GM21576 (cell line): ENCODE data around the gene SPEF1.
"Not testable (repeated sequence)": the region's sequence is repeated elsewhere in the genome, so short reads cannot be mapped to it uniquely, and the experiment has no call there.

Source experiments
- ATAC-seq: cut with Tn5 transposase; IDR thresholded peaks from one replicate; pipeline ENCODE4 v1.9.1; 2021; ENCODE audit warnings: mild to moderate bottlenecking, moderate library complexity; ENCODE audit not compliant: unreplicated experiment

Gene SPEF1, protein sequence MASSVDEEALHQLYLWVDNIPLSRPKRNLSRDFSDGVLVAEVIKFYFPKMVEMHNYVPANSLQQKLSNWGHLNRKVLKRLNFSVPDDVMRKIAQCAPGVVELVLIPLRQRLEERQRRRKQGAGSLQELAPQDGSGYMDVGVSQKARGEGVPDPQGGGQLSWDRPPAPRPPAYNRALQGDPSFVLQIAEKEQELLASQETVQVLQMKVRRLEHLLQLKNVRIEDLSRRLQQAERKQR

DNA sequence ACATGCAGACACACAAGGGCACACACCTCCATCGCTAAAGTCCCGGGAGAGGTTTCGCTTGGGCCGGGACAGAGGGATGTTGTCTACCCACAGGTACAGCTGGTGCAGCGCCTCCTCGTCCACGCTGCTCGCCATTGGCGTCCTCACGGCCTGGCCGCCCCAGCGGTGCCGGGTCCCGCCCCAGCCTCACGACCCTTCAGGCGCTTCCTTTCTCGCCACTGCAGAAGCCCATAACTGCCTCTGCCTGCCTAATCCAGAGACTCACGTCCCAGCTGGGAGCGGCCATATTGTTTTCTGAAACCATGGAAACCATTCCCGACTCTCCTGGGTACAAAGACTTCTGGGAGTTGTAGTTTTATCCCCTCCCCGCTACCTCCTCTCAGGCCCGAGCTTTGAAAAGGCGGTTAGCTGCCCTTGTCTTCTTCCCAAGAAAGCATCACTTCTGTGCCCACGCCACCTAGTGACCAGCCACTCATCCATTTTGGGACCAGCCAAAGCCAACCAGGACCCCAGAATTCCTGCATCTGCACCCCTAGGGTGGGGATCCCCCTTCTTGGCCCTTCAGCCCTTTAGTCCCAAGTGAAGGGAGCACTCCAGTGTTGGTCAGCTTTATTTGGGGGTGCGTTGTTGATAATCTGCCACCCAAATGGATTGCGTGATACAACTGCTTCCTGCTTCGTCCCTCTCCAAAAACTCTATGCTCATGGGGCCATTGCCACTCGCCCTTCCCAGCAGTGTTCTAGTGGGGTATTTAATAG lies at the start of gene SPEF1:
TSS of gene SPEF1 (minus strand) at position 296 of the 758 bp plus-strand sequence. CDS start at position 135, 161 bp downstream.
- peak; percentile 56 for ATAC-seq

DNA sequence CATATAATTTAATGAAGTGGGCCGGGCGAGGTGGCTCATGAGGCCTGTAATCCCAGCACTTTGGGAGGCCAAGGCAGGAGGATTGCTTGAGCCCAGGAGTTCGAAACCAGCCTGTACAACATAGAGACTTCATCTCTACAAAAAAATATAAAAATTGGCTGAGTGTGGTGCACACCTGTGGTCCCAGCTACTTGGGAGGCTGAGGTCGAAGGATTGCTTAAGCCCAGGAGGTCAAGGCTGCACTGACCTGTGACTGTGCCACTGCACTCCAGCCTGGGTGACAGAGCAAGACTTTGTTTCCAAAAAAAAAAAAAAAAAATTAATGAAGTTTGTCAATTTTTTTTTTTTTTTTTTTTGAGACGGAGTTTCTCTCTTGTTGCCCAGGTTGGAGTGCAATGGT lies 48.6 kb upstream of the SPEF1 start:
- ATAC-seq: not testable (repeated sequence)

DNA sequence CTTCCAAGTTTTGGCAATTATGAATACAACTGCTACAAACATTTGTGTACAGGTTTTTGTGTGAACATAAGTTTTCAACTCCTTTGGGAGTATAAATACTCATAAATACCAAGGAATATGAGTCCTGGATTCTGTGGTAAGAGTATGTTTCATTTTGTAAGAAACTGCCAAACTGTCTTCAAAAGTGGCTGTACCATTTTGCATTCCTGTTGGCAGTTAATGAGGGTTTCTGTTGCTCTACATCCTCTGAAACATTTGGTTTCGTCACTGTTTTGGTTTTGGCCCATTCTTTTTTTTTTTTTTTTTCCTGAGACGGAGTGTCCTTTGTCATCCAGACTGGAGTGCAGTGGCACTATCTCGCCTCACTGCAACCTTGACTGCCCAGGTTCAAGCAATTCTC lies 47.5 kb upstream of the SPEF1 start:
- no peak for ATAC-seq

DNA sequence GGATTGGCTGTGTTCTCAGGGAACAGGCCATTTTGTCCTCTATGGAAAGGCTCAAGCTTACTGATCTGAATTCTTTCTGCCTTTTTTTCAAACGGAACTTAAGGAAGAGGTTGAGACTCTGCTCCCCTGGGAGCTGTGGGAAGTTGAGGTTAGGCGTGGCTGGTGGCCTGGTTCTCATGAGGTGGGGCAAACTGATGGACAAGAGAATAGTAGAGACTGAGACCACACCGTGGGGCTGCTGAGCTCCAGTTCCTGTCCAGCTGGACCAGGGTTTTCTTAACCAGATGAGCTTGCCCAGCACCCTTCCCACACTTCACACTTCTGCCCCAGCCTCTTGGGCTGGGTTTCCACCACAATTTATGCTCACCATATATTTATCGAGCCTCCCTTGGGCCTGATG lies 45.2 kb upstream of the SPEF1 start:
- ATAC-seq: no peak

DNA sequence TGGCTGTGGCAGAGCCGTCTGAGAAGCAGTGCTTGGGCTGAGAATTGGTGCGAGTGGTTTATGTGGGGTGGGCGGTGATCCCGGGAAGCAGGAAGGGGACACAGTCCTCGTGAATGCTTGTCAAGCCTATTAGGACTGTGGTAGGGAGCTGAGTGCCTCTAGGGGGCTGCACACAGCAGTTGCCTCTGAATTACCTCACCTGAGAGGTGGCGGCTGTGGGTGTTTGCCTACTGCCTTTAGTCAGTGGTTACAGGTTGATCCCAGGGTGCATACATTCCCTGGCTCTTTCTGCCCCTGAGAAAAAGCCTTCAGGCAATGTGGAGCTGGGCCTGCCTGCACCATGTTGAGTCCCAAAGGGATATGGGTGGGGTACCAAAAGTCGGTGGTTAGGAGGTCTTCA lies 44.3 kb upstream of the SPEF1 start:
- no peak for ATAC-seq

DNA sequence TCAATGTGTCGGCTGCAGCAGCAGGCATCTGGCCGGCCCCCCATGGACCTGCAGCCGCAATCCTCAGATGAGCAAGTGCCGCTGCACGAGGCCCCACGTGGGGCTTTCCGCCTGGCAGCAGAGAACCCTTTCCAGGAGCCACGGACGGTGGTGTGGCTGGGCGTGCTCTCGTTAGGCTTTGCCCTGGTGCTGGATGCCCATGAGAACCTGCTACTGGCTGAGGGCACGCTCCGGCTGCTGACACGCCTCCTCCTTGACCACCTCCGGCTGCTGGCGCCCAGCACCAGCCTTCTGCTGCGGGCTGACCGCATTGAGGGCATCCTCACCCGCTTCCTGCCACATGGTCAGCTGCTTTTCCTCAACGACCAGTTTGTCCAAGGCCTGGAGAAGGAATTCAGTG lies 42.6 kb upstream of the SPEF1 start:
- no peak for ATAC-seq

DNA sequence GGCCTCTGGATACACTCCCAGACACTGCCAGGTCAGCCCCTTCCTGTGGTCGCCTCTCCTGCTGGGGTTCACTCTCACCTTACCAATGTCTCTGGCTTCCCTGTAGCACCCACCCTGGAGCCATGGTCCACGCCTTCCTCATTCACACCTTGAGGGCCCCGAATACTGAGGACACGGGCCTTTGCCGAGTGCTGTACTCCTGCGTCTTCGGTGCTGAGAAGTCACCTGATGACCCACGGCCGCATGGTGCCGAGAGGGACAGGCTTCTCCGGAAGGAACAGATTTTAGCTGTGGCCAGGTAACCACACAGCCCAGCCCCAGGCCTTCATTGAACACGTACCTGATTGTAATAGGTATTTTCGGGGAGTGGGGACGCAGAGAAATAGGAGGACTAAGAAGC lies 40.7 kb upstream of the SPEF1 start:
- ATAC-seq: no peak

DNA sequence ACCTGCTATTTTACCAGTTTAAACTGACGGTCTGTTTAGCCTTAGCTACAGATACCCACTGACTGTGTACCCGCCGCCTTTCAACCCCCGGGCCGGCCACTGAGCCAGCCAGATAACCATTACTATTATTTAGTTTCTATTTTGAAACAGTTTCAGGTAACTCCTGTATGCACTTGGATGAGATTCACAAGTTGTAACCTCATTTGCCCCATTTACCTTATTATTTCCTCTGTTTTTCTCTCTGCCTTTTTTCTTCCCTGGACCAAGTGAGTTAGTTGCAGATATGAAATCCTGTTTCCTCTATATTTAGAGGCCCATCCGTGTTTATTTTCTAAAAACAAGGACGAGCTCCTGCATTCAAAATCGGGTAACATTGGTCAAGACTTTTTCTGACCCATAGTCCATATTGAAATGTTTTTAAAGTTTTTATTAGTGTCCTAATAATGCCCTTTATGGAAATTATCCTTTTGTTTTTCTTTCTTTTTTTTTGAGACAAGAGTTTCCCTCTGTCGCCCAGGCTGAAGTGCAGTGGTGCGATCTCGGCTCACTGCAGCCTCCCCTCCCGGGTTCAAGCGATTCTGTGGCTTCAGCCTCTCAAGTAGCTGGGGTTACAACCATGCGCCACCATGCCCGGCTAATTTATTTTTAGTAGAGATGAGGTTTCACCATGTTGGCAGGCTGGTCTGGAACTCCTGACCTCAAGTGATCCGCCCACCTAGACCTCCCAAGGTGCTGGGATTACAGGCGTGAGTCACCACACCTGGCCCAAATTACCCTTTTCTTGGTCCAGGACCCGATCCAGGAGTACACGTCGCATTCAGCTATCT lies 39.9 kb upstream of the SPEF1 start:
- ATAC-seq: no peak

DNA sequence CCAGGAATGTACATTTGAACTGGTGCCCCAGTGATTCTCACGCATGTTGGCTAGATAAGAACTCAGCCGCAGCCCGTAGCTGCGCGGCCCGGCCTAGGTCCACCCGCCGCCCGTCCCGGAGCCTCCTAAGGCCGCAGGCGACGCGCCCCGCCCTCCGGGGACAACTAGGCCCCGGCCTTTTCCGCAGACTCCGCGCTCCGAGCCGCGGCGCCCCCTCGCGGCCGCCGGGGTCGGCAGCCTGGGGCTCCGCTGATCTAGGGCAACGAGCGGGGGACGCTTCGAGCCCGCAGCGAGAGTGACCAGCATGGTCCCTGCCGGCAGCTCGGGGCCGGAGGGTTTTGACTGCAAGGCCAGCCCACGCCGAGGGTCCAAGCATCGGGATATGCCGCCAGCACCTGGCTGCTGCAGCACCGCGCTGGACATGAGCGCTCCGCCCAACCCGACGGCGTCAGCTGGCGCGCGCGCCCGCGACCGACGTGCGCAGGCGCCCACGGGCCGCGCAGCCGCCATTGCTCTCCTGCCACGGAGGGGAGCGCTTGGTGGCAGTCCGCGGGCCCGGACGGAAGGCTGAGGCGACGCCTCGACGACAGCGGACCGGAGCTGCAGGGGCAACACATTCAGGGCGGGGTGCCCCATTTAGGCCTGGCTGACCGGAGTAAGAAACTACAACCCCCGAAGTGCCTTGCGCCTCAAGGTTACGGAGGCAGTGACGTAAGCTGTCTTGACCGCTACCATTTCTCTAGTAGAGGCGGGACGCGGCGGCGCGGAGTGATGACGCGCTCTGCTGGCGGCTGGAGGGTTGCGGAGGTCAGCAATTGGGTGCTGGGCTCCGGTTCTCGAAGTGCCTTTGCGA lies 39.0 kb upstream of the SPEF1 start, which contains the start of gene AP5S1:
TSS of gene AP5S1 (plus strand) at position 500 of the 853 bp plus-strand sequence. CDS start 1,571 bp downstream, outside the sequence.
- ATAC-seq: peak; percentile 75

DNA sequence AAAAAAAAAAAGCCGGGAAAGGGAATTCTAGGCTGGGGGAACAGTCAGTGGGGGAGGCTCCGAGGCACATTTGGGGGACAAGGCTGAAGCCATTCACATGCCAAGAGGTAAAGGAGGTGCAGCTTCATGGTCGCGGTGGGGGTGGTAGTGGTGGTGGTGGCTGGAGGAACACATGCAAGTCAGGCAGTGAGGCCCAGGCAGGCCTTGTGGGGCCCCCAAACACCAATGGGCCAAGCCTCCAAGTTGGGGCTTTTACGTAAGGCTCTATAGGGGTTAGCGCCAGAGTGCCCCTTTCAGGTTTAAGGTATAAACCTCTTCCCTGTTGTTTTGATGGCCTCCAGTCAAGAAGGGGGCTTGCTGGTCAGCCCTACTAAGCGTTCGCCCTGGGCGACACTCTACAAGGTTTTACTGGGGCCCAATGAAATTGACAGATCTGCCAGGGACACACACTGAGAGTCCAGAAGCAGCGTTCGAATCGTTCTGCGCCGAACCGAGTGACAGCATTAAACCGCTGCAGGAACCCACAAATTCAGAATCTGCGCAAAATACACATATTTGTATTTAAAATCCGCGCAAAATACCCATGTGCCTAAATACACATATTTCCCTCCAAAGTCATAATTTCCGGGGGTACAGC lies 38.3 kb upstream of the SPEF1 start:
- ATAC-seq: no peak

DNA sequence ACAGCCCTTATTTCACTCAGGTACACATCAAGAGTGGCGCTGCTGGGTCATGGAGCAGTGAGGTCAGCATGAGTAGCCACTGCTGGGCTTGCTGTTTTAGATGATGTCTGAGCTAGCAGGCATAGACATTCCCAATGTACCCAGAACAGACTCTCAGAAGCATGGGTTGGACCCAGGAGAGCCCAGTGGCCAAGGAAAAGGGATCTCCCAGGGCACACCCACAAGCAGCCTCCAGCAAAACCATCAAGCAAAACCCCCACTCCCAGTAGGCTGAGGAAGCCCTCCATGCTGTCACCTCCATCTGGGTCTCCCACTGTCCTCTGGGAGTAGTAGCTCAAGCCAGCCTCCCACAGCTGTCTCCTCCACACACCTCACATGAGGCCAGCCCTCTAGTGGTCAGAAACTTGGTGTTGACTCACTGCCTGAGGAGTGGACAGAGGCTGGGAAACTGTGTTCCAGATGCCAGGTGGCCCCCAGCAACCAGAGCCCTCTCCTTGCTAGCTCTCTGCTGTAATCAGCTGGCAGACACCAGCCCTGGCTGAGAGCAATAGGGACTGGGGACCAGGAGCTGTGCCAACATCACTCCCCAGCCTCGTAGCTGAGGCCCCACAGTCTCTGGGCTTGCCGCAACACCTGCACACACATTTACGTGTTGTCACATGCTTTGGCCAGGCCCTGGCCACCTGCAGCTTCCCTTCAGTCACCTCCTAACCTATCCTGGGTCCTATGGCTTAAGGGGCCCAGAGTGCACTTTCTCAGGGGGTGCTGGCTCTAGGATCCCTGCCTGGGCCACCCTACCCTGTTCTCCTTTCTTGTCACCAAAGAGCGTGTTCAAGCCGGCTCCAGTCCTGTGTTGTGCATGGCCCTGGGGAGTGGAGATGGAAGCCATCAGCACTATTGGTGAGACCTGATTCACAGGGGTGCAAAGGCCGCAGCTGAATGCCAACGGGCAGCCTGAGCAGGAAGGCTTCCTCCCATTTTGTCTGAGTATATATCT lies 37.2 kb upstream of the SPEF1 start:
- ATAC-seq: no peak

DNA sequence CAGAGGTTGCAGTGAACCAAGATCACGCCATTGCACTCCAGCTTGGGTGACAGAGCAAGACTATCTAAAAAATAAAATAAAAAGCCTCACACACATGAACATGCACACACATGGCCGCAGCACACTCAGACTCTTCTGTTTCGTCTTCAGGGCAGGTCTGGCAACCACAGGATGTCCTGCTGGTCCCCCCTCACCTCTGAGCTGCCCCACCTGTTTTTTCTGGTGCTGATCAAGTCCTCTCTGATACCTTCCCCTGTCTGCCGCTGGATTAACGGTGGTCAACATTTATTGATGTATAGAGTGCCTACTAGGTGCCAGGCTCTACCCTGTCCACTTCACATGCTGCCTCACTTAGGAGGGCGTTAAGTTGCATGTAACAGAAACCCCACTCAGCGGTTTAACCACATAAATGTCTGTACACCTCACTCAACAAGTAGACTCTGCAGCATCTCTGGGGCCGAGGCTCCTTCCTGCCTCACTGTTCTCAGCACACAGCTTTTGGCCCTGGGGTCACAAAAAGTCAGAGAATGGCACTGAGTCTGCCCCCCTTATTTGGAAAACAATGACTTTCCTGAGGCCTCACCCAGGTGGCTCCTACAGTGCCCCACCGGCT lies 34.6 kb upstream of the SPEF1 start:
- ATAC-seq: no peak

DNA sequence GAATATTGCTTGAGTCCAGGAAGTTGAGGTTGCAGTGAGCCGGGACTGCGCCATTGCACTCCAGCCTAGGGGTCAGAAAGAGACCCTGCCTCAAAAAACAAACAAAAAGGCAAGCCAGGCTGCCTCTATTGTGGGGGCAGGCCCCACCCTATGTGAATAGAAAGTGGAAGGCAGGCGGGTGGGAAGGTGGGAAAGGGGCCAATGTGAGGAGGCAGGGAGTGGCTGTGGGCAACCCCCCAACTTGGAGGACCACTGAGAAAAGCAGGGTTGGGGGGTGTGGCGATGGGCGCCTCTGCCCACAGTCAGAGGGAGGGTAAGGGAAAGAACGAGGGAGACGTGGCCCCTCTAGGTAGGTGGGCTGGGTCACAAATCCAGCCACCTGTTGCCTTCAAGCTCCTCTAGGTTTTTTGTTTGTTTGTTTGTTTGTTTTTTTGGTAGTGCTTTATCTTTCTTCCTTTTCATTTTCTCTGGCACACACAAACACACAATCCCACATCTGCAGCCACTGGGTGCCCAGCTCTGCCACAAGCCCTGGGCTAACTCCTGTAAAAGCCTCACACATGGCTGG lies 33.8 kb upstream of the SPEF1 start:
- no peak for ATAC-seq

DNA sequence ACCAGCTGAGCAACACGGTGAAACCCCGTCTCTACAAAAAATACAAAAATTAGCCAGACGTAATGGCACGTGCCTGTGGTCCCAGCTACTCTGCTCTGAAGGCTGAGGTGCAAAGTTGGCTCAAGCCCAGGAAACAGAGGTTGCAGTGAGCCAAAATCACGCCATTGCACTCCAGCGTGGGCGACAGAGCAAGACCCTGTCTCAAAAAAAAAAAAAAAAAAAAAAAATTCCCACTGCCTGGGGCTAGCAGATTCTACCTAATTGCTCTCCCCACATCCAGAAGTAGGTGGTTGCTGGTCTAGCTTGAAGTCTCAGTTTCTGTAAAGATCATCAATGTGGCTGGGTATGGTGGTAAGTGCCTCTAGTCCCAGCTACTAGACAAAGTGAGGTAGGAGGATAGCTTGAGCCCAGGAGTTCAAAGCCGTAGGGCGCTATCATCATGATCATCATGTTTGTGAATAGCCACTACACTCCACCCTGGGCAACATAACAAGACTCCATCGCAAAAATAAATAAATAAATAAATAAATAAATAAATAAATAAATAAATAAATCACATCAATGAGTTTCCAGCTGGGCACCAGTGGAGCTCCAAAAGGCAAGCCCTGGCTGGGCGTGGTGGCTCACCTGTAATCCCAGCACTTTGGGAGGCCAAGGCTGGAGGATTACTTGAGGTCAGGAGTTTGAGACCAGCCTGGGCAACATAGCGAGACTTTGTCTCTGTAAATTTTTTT lies 32.8 kb upstream of the SPEF1 start:
- ATAC-seq: no peak

DNA sequence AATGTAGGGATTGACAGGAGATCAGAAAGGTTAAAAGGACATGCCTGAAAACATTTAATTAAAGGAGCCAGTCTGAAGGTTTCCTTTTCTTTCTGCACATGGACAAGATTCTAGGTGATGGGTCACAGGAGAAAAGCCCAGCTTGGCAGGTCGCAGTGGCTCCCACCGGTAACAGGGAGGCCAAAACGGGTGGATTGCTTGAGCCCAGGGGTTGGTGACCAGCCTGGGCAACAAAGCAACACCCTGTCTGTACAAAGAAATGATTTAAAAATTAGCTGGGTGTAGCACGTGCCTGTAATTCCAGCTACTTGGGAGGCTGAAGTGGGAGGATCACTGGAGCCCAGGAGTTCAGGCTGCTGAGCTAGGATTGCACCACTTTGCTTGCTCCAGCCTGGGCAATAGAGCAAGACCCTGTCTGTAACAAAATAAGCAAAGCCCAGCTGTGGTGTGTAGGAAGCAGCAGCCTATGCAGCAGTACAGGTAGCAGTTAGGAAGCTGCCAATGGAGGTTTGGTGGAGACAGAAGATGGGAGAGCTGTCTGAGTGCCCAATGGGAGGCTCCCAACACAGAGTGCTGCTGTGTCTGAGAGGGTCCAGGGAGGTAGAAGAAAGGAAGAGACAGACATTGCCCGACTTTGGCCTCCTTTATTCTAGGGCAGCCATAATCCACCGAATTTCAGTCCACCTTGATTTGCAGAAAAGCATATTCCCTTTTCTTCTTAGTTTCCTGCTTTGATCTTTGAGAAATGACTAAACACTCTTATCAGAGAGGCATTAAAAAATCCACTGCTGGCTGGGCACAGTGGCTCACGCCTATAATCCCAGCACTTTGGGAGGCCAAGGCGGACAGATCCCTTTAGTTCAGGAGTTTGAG lies 32.0 kb upstream of the SPEF1 start:
- no peak for ATAC-seq

DNA sequence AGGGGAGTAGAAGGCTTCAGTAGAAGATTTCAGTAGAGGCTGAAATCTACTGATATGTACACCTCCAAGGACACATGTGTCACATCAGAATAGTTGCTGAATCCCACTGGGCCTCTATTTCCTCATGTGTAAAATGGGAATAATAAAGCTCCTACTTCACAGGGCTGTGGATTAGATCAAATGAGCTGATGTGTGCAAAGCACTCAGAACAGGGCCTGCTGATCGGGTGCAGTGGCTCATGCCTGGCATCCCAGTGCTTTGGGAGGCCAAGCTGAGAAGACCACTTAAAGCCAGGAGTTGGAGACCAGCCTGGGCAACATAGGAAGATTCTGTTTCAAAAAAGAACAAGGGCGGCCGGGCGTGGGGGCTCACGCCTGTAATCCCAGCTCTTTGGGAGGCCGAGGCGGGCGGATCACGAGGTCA lies 31.0 kb upstream of the SPEF1 start:
- no peak for ATAC-seq
